T-helper 17 cell (primary cell): ENCODE measurements around the gene CBLIF. TPM values are rescaled to one million over a fixed set of nuclear protein-coding genes. Genes with fewer than 3 reads are reported as not detected.
A peak's percentile ranks its signal among the peaks of the same experiment; 100 is the strongest.
"Not testable (repeated sequence)": the region's sequence is repeated elsewhere in the genome, so short reads cannot be mapped to it uniquely, and the experiment has no call there.

Experiments
- ATAC-seq: fragments of 150-1000 bp; cut with Tn5 transposase; 2 replicates; pipeline ENCODE4 v1.10.0; 2021; ENCODE audit warnings: mild to moderate bottlenecking, moderate library complexity
- DNase-seq, 3 donors: peaks; one replicate each; pipeline versions ENCODE4 v3.0.0 to v3.0.0-alpha.2; 2020 to 2021
- H3K9me3 ChIP-seq: one replicate; pipeline ENCODE4 v1.7.0; 2013; ENCODE audit warnings: low read length, mild to moderate bottlenecking; ENCODE audit not compliant: control insufficient read depth, poor library complexity, severe bottlenecking
- H3K27ac Mint-ChIP-seq: one replicate; pipeline ENCODE4 v1.8.0; 2022; ENCODE audit warnings: mild to moderate bottlenecking, moderate library complexity, mixed read lengths
- H3K27me3 Mint-ChIP-seq: one replicate; pipeline ENCODE4 v1.8.0; 2022; ENCODE audit warnings: mixed read lengths
- H3K36me3 Mint-ChIP-seq: one replicate; pipeline ENCODE4 v1.8.0; 2022; ENCODE audit warnings: low read depth, mixed read lengths
- H3K4me1 Mint-ChIP-seq: one replicate; pipeline ENCODE4 v1.8.0; 2022; ENCODE audit warnings: mild to moderate bottlenecking, mixed read lengths
- H3K4me3 Mint-ChIP-seq: one replicate; pipeline ENCODE4 v1.8.0; 2022; ENCODE audit warnings: mild to moderate bottlenecking, moderate library complexity, mixed read lengths
- total RNA-seq, 4 donors: library from RNA in 2 of 4; stranded (reverse) in 2 of 4; gene quantifications; one replicate each; pipeline ENCODE4 v1.2.3 and lab custom pipeline; 2022 to 2026

Gene CBLIF
- total RNA-seq, 2 donors from 2014 or later, result not detected

DNA sequence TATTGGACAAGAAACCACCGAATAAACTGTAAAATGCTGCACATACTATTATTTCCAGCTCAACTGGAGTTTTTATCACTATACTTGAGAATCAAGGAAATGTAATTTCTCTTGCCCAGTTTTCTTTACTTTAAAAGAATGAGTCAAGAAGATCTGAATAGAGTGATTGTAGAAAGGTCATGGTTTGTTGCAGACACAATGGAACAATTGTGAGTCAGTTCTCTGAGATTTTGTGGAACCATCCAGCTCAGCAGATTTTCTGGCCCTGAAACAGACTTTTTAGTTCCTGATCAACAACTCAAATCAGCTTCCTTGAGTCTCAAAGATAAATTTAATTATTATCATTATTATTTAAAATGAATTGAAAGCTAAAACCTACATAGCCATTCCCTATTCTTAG lies 19.7 kb upstream of the CBLIF start:
- H3K4me3 Mint-ChIP-seq, result no peak overlapping the region
- no peaks in the 10 kb centered on the region for H3K36me3 Mint-ChIP-seq
- no peak for DNase-seq
- no peak for ATAC-seq
- no peaks in the 10 kb centered on the region for H3K27me3 Mint-ChIP-seq
- no peaks in the 10 kb centered on the region for H3K9me3 ChIP-seq
- H3K27ac Mint-ChIP-seq, result no peak overlapping the region
- H3K4me1 Mint-ChIP-seq, result no peaks in the 10 kb centered on the region

DNA sequence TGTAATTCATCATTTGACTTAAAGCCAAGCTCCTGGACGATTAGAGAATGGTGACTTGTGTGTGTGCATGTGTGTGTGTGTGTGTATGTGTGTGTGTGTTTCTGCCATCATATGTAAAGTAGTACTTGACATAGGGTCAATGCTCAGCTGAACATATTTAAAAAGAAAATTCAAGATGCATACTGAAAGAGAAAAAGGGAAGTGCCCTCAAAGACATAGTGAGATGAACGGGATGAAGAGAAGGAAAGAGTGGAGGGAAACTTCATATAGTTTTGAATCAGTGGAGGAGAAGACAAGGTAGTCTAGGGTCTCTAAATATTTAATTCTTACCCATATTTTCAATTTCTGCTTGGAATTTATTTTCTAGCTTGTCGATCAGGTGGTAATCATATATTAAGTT lies 17.0 kb upstream of the CBLIF start:
- Mint-ChIP-seq H3K27me3 (no peaks in the 10 kb centered on the region), H3K4me3 (no peak overlapping the region), H3K4me1 (peaks cover 15% of the 10 kb centered on the region), H3K36me3 (peaks cover 2% of the 10 kb centered on the region), H3K27ac (no peak overlapping the region)
- no peak for ATAC-seq
- DNase-seq, result no peak
- H3K9me3 ChIP-seq, result no peaks in the 10 kb centered on the region

- Mint-ChIP-seq H3K27me3 (peaks cover 2% of the 10 kb centered on the region), H3K27ac (no peak overlapping the region), H3K4me1 (peaks cover 15% of the 10 kb centered on the region), H3K36me3 (peaks cover 2% of the 10 kb centered on the region), H3K4me3 (no peak overlapping the region)
- DNase-seq (no peak), ATAC-seq (no peak)
- H3K9me3 ChIP-seq, result no peaks in the 10 kb centered on the region
Observed at GRCh38 chr11:59859673-59860072, 14.4 kb upstream of the CBLIF start.

DNA sequence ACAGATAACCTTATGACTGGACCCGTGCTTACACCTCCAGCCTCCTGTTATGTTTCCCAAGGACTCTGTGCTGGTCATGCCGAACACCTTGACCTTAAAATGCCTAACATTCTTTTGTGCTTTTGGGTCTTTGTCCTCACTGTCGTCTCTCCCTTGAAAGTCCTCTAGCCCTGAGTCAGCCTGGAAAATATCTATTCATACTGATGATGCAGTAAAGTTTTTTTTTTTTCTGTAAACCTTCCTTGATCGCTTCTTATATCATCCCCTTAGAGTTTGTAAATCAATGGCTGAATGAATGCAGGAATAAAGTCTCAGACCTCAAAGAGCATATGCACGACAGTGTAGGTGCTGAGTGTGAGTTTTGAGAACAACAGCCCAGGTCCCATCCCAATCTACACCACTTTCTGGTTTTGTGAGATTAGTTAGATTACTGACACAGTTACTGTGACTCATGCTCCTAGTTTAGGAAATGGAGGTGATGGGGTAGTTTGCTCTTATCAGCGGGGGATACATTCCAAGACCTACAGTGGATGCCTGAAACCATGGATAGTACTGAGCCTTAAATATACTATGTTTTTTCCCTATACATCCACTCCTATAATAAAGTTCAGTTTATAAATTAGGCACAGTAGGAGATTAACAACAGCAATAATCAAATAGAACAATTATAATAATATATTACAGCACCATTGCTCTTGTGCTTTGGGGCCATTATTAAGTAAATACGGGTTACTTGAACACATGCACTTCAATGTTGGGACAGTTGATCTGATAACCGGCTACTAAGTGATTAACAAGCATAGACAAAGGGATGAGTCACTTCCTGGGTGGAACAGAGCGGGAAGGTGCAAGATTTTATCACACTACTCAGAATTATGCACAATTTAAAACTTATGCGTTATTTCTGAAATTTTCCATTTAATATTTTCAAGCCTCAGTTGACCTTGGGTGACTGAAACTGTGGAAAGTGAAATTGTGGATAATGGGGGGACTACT lies 12.4 kb upstream of the CBLIF start:
- H3K4me1 Mint-ChIP-seq, result peaks cover 15% of the 10 kb centered on the region
- no peak for DNase-seq
- H3K9me3 ChIP-seq, result no peaks in the 10 kb centered on the region
- H3K36me3 Mint-ChIP-seq, result peaks cover 2% of the 10 kb centered on the region
- ATAC-seq, result peak; percentile 68
- H3K4me3 Mint-ChIP-seq, result peak overlapping the region; percentile 8
- no peak overlapping the region for H3K27ac Mint-ChIP-seq
- peaks cover 10% of the 10 kb centered on the region for H3K27me3 Mint-ChIP-seq

DNA sequence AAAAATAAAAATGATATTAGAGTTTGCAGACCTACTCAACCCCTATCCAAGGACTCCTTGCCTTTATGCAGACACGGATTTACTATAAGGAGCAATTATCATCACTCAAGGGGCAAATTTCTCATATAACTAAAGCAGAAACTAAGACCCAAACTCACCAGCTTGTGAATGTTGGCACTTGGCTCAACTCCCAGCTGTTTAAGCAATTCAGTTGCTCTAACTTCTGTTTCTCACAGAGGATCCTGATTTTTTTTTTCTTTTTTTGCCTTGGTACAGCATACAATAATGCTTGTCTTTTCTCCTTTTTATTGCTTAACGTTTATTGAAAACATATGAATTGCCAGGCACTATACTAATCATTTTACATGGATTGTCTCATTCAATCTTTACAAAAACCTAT lies 9.6 kb upstream of the CBLIF start:
- H3K9me3 ChIP-seq, result no peaks in the 10 kb centered on the region
- peaks cover 10% of the 10 kb centered on the region for H3K27me3 Mint-ChIP-seq
- no peak overlapping the region for H3K27ac Mint-ChIP-seq
- H3K4me3 Mint-ChIP-seq, result no peak overlapping the region
- peaks cover 2% of the 10 kb centered on the region for H3K36me3 Mint-ChIP-seq
- H3K4me1 Mint-ChIP-seq, result peaks cover 15% of the 10 kb centered on the region
- no peak for DNase-seq
- ATAC-seq, result no peak

DNA sequence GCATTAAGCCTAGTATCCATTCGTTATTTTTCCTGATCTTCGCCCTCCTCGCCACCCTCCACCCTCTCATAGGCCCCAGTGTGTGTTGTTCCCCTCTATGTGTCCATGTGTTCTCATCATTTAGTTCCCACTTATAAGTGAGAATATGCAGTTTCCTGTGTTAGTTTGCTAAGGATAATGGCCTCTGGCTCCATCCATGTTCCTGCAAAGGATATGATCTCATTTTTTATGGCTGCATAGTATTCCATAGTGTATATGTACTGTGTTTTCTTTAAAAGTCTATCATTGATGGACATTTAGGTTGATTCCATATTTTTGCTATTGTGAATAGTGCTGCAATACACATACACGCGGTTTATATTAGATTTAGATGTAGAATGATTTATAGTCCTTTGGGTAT lies 6.1 kb upstream of the CBLIF start:
- H3K9me3 ChIP-seq, H3K27me3 Mint-ChIP-seq, H3K36me3 Mint-ChIP-seq, H3K4me1 Mint-ChIP-seq, DNase-seq, ATAC-seq, H3K27ac Mint-ChIP-seq, H3K4me3 Mint-ChIP-seq: not testable (repeated sequence)

DNA sequence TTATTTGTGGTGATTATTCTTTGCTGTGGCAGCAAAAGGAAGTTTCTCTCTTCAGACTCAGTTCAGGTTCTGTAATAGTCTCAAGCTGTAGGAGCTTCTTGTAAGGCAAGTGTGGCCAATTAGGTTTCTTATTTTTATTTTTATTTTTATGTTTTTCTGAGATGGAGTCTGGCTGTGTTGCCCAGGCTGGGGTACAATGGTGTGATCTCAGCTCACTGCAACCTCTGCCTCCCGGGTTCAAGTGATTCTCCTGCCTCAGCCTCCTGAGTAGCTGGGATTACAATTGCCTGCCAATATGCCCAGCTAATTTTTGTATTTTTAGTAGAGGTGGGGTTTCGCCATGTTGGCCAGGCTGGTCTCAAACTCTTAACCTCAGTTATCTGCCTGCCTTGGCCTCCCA lies 4.3 kb upstream of the CBLIF start:
- DNase-seq, H3K27ac Mint-ChIP-seq, H3K4me3 Mint-ChIP-seq, ATAC-seq, H3K27me3 Mint-ChIP-seq, H3K36me3 Mint-ChIP-seq, H3K4me1 Mint-ChIP-seq, H3K9me3 ChIP-seq: not testable (repeated sequence)

DNA sequence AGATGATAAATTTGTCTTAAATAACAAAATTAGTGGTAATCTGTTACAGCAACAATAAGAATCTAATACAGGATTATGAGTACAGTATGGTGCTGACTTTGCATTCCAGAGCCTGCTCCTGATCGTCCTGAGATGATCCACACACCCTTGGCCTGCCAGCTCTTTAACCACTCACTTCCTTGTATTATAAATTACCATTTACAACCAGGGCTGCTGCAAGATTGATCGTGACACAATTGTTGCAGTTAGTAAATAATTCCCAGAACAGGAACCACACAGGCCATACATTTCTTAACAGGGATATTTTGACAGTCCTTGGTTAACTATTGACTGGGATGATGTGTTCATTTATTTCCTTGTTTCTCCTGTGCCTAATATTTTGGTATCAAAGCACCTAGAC lies 3.8 kb upstream of the CBLIF start:
- Mint-ChIP-seq H3K4me1 (no peaks in the 10 kb centered on the region), H3K36me3 (no peaks in the 10 kb centered on the region), H3K4me3 (no peak overlapping the region), H3K27me3 (peaks cover 3% of the 10 kb centered on the region), H3K27ac (no peak overlapping the region)
- DNase-seq, result no peak
- ATAC-seq, result no peak
- no peaks in the 10 kb centered on the region for H3K9me3 ChIP-seq

- not testable (repeated sequence) for ATAC-seq, H3K36me3 Mint-ChIP-seq, H3K27me3 Mint-ChIP-seq, H3K9me3 ChIP-seq, H3K27ac Mint-ChIP-seq, DNase-seq, H3K4me1 Mint-ChIP-seq, H3K4me3 Mint-ChIP-seq
Observed at GRCh38 chr11:59848439-59848838, 3.1 kb upstream of the CBLIF start.

- ATAC-seq (no peak), DNase-seq (no peak)
- H3K4me3 Mint-ChIP-seq, result no peak overlapping the region
- H3K27me3 Mint-ChIP-seq, result peaks cover 9% of the 10 kb centered on the region
- H3K9me3 ChIP-seq, result no peaks in the 10 kb centered on the region
- no peak overlapping the region for H3K27ac Mint-ChIP-seq
- no peaks in the 10 kb centered on the region for H3K4me1 Mint-ChIP-seq
- H3K36me3 Mint-ChIP-seq, result no peaks in the 10 kb centered on the region
Observed at GRCh38 chr11:59847626-59848025, 2.3 kb upstream of the CBLIF start.

DNA sequence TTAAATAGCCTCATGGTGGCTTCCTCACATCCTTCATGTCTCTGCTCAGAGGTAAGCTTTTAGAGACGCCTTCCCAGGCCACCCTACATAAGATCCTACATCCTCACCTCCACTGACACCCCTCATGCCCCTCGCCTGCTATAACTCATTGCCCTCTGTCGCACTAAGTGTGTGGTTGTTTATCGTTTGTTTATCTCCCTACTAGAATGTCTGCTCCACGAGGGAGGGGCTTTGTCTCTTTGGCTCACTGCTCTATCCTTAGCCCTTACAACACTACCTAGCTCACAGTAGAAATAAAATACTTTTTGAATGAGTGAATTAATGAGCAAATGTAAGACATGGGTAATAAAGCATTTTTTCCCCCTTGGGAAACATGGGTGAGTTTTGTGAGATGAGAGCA lies 1.3 kb upstream of the CBLIF start:
- DNase-seq (no peak), ATAC-seq (no peak)
- no peaks in the 10 kb centered on the region for H3K4me1 Mint-ChIP-seq
- H3K36me3 Mint-ChIP-seq, result no peaks in the 10 kb centered on the region
- no peak overlapping the region for H3K27ac Mint-ChIP-seq
- H3K9me3 ChIP-seq, result no peaks in the 10 kb centered on the region
- H3K27me3 Mint-ChIP-seq, result peaks cover 11% of the 10 kb centered on the region
- no peak overlapping the region for H3K4me3 Mint-ChIP-seq

- ATAC-seq (no peak), DNase-seq (no peak)
- no peaks in the 10 kb centered on the region for H3K9me3 ChIP-seq
- no peaks in the 10 kb centered on the region for H3K36me3 Mint-ChIP-seq
- H3K4me3 Mint-ChIP-seq, result no peak overlapping the region
- H3K4me1 Mint-ChIP-seq, result no peaks in the 10 kb centered on the region
- H3K27me3 Mint-ChIP-seq, result peaks cover 34% of the 10 kb centered on the region
- no peak overlapping the region for H3K27ac Mint-ChIP-seq
Observed at GRCh38 chr11:59842316-59842715, 3.0 kb downstream of the CBLIF start.

GRCh38 chr11:59841514-59841913 lies 3.8 kb downstream of the CBLIF start:
- H3K27me3 Mint-ChIP-seq, result peaks cover 42% of the 10 kb centered on the region
- no peaks in the 10 kb centered on the region for H3K36me3 Mint-ChIP-seq
- no peak overlapping the region for H3K27ac Mint-ChIP-seq
- no peaks in the 10 kb centered on the region for H3K4me1 Mint-ChIP-seq
- no peaks in the 10 kb centered on the region for H3K9me3 ChIP-seq
- no peak overlapping the region for H3K4me3 Mint-ChIP-seq
- DNase-seq (no peak), ATAC-seq (no peak)

- Mint-ChIP-seq H3K36me3 (no peaks in the 10 kb centered on the region), H3K27ac (no peak overlapping the region), H3K4me3 (no peak overlapping the region), H3K27me3 (peaks cover 52% of the 10 kb centered on the region), H3K4me1 (no peaks in the 10 kb centered on the region)
- DNase-seq, result no peak
- no peak for ATAC-seq
- no peaks in the 10 kb centered on the region for H3K9me3 ChIP-seq
Observed at GRCh38 chr11:59839615-59840014, 5.7 kb downstream of the CBLIF start.
